DOHH2 (cell line): ENCODE measurements around the gene TRIM45.

Source experiments
- H3F3A ChIP-seq: fragments of 200-600 bp; sonication (generic), shearing (Covaris generic); 2 replicates; pipeline ENCODE4 v1.6.0; 2016; ENCODE audit warnings: antibody characterized with exemption, mild to moderate bottlenecking; ENCODE audit not compliant: control insufficient read depth, insufficient read depth
- H3K27ac ChIP-seq: fragments of 200-600 bp; sonication (generic); 2 replicates; pipeline ENCODE4 v1.5.1; 2014; ENCODE audit warnings: low read depth, mild to moderate bottlenecking, low read length, moderate library complexity
- H3K27me3 ChIP-seq: fragments of 200-600 bp; sonication (generic); 2 replicates; pipeline ENCODE4 v1.6.1; 2014; ENCODE audit warnings: mild to moderate bottlenecking, low read length, mixed read lengths; ENCODE audit not compliant: control insufficient read depth
- H3K36me3 ChIP-seq: fragments of 200-600 bp; sonication (generic); 2 replicates; pipeline ENCODE4 v1.6.1; 2014; ENCODE audit warnings: mild to moderate bottlenecking, low read length, moderate library complexity, mixed read lengths; ENCODE audit not compliant: control insufficient read depth
- H3K4me1 ChIP-seq: fragments of 200-600 bp; sonication (generic); 2 replicates; pipeline ENCODE4 v1.6.1; 2014; ENCODE audit warnings: mild to moderate bottlenecking, low read length, mixed read lengths; ENCODE audit not compliant: control insufficient read depth
- H3K4me2 ChIP-seq: fragments of 200-600 bp; sonication (generic); 2 replicates; pipeline ENCODE4 v1.6.0; 2014; ENCODE audit warnings: mild to moderate bottlenecking, low read length, moderate library complexity
- H3K4me3 ChIP-seq: fragments of 200-600 bp; sonication (generic); 2 replicates; pipeline ENCODE4 v1.5.1; 2014; ENCODE audit warnings: mild to moderate bottlenecking, low read length, mixed read lengths
- H3K79me2 ChIP-seq: fragments of 200-600 bp; sonication (generic); 2 replicates; pipeline ENCODE4 v1.6.1; 2014; ENCODE audit warnings: mild to moderate bottlenecking, low read length, mixed read lengths; ENCODE audit not compliant: control insufficient read depth
- H3K9me2 ChIP-seq: fragments of 200-600 bp; sonication (generic); replicated peaks from 2 replicates; pipeline ENCODE4 v1.6.1; 2014; ENCODE audit warnings: mild to moderate bottlenecking, low read length, mixed read lengths; ENCODE audit not compliant: control insufficient read depth
- H3K9me3 ChIP-seq: fragments of 200-600 bp; sonication (generic); 2 replicates; pipeline ENCODE4 v1.6.1; 2014; ENCODE audit warnings: antibody characterized with exemption, low read length, mixed read lengths; ENCODE audit not compliant: control insufficient read depth, insufficient read depth
- H4K20me1 ChIP-seq: fragments of 200-600 bp; sonication (generic); 2 replicates; pipeline ENCODE4 v1.6.0; 2014; ENCODE audit warnings: low read depth, mild to moderate bottlenecking, antibody characterized with exemption, low read length, moderate library complexity; ENCODE audit not compliant: control insufficient read depth, insufficient read depth
- CTCF ChIP-seq: fragments of 200-600 bp; sonication (generic); IDR thresholded peaks from one replicate; pipeline ENCODE4 v1.5.1; 2014; ENCODE audit warnings: antibody characterized with exemption, mild to moderate bottlenecking, low read depth, low read length; ENCODE audit not compliant: poor library complexity, severe bottlenecking
- EZH2phosphoT487 ChIP-seq: fragments of 200-600 bp; sonication (generic); IDR thresholded peaks from 2 replicates; pipeline ENCODE4 v1.6.1; 2017; ENCODE audit warnings: borderline replicate concordance, mild to moderate bottlenecking, antibody characterized with exemption, low read length, moderate library complexity, mixed read lengths

Gene TRIM45

GRCh38 chr1:117138106-117138505, 16.6 kb upstream of the TRIM45 start:
- H3K4me3 ChIP-seq, result no peak overlapping the region
- H3K27ac ChIP-seq, result no peak overlapping the region
- no peaks in the 10 kb centered on the region for H3K27me3 ChIP-seq
- no peak overlapping the region for H3K4me2 ChIP-seq
- no peaks in the 10 kb centered on the region for H3F3A ChIP-seq
- H4K20me1 ChIP-seq, result no peaks in the 10 kb centered on the region
- TF ChIP-seq CTCF (no peak), EZH2phosphoT487 (no peak)
- H3K79me2 ChIP-seq, result no peaks in the 10 kb centered on the region
- no peaks in the 10 kb centered on the region for H3K9me3 ChIP-seq
- no peaks in the 10 kb centered on the region for H3K4me1 ChIP-seq
- H3K9me2 ChIP-seq, result no peaks in the 10 kb centered on the region
- H3K36me3 ChIP-seq, result no peaks in the 10 kb centered on the region

GRCh38 chr1:117137281-117137855, 15.8 kb upstream of the TRIM45 start:
- H3K4me2 ChIP-seq, result no peak overlapping the region
- H4K20me1 ChIP-seq, result no peaks in the 10 kb centered on the region
- no peak overlapping the region for H3K27ac ChIP-seq
- H3K27me3 ChIP-seq, result peaks cover under 1% of the 10 kb centered on the region; the same call in 1 of the 2 replicates
- H3K9me3 ChIP-seq, result no peaks in the 10 kb centered on the region
- TF ChIP-seq EZH2phosphoT487, result no peak
- no peak for TF ChIP-seq CTCF
- H3K36me3 ChIP-seq, result no peaks in the 10 kb centered on the region
- H3K9me2 ChIP-seq, result no peaks in the 10 kb centered on the region
- H3K4me1 ChIP-seq, result no peaks in the 10 kb centered on the region
- no peak overlapping the region for H3K4me3 ChIP-seq
- no peaks in the 10 kb centered on the region for H3K79me2 ChIP-seq
- no peaks in the 10 kb centered on the region for H3F3A ChIP-seq

- TF ChIP-seq EZH2phosphoT487 (no peak), CTCF (no peak)
- Histone ChIP-seq H3K36me3 (no peaks in the 10 kb centered on the region), H3K4me3 (no peak overlapping the region), H3F3A (no peaks in the 10 kb centered on the region), H3K9me3 (no peaks in the 10 kb centered on the region), H3K9me2 (no peaks in the 10 kb centered on the region), H3K4me1 (no peaks in the 10 kb centered on the region), H4K20me1 (no peaks in the 10 kb centered on the region), H3K79me2 (no peaks in the 10 kb centered on the region), H3K27me3 (peaks cover 3% of the 10 kb centered on the region; the same call in 1 of the 2 replicates), H3K4me2 (no peak overlapping the region), H3K27ac (no peak overlapping the region)
Measured at GRCh38 chr1:117136749-117137148, 15.2 kb upstream of the TRIM45 start.
